ENCODE results near the gene SHB.

GRCh38 chr9:37952731-37953130, 116.3 kb downstream of the SHB start:
- TF ChIP-seq EZH2 (IDR thresholded peaks at IDR 0.05; ENCODE audit: borderline replicate concordance, low read depth, low read length, severe bottlenecking) (no peak), POLR2AphosphoS5 (IDR thresholded peaks at IDR 0.05; ENCODE audit: insufficient read depth, low read depth, low read length) (no peak), JUN (IDR thresholded peaks at IDR 0.05; ENCODE audit: borderline replicate concordance, insufficient read depth, insufficient read length, low read depth) (no peak), POLR2A (IDR thresholded peaks at IDR 0.05; ENCODE audit: low read depth, low read length) (no peak), GATA2 (IDR thresholded peaks at IDR 0.05; ENCODE audit: insufficient read depth, insufficient read length, low read depth, low read length) (no peak), MYC (IDR thresholded peaks at IDR 0.05; ENCODE audit: low read depth, low read length) (no peak), FOS (IDR thresholded peaks at IDR 0.05; ENCODE audit: borderline replicate concordance, insufficient read depth, low read length) (no peak)
- TF ChIP-seq, protein P1, sequence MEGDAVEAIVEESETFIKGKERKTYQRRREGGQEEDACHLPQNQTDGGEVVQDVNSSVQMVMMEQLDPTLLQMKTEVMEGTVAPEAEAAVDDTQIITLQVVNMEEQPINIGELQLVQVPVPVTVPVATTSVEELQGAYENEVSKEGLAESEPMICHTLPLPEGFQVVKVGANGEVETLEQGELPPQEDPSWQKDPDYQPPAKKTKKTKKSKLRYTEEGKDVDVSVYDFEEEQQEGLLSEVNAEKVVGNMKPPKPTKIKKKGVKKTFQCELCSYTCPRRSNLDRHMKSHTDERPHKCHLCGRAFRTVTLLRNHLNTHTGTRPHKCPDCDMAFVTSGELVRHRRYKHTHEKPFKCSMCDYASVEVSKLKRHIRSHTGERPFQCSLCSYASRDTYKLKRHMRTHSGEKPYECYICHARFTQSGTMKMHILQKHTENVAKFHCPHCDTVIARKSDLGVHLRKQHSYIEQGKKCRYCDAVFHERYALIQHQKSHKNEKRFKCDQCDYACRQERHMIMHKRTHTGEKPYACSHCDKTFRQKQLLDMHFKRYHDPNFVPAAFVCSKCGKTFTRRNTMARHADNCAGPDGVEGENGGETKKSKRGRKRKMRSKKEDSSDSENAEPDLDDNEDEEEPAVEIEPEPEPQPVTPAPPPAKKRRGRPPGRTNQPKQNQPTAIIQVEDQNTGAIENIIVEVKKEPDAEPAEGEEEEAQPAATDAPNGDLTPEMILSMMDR (IDR thresholded peaks at IDR 0.05; ENCODE audit: extremely low read depth in 1 of 2, insufficient read depth in 1 of 2, low read depth in 1 of 2, low read length in 2 of 2): no peak
- TF ChIP-seq, protein P2, sequence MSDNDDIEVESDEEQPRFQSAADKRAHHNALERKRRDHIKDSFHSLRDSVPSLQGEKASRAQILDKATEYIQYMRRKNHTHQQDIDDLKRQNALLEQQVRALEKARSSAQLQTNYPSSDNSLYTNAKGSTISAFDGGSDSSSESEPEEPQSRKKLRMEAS (IDR thresholded peaks at IDR 0.05; ENCODE audit: insufficient read depth, insufficient read length): no peak

All from endothelial cell of umbilical vein (primary cell).